Neuron (in vitro differentiated cells): Measurements from ENCODE around the gene PARD3B.
"Not testable (repeated sequence)": the region's sequence is repeated elsewhere in the genome, so short reads cannot be mapped to it uniquely, and the experiment has no call there.

ENCODE experiments used
- H2AFZ ChIP-seq: one replicate; pipeline ENCODE4 v1.6.1; 2013; ENCODE audit warnings: low read depth, mild to moderate bottlenecking, inconsistent platforms, low read length, moderate library complexity
- H3K27me3 ChIP-seq: one replicate; pipeline ENCODE4 v1.6.1; 2013; ENCODE audit warnings: low read length; ENCODE audit not compliant: insufficient read depth
- H3K36me3 ChIP-seq: one replicate; pipeline ENCODE4 v1.6.1; 2013; ENCODE audit warnings: low read length; ENCODE audit not compliant: insufficient read depth
- H3K4me1 ChIP-seq: one replicate; pipeline ENCODE4 v1.6.1; 2013; ENCODE audit warnings: low read length; ENCODE audit not compliant: insufficient read depth
- H3K4me3 ChIP-seq: 2 replicates; pipeline ENCODE4 v1.5.1; 2013; ENCODE audit warnings: mild to moderate bottlenecking, low read length, moderate library complexity
- H3K9me3 ChIP-seq: one replicate; pipeline ENCODE4 v1.6.1; 2013; ENCODE audit warnings: low read length

Gene PARD3B

GRCh38 chr2:204551512-204551863 is 6.2 kb downstream of the PARD3B start:
- H3K9me3 ChIP-seq = peaks cover 10% of the 10 kb centered on the region
- H3K36me3 ChIP-seq = no peaks in the 10 kb centered on the region
- H2AFZ ChIP-seq = no peak overlapping the region
- H3K4me1 ChIP-seq = peaks cover 55% of the 10 kb centered on the region
- H3K27me3 ChIP-seq = no peaks in the 10 kb centered on the region
- no peak overlapping the region for H3K4me3 ChIP-seq

- peaks cover 5% of the 10 kb centered on the region for H3K4me1 ChIP-seq
- no peaks in the 10 kb centered on the region for H3K27me3 ChIP-seq
- H3K9me3 ChIP-seq = peaks cover 16% of the 10 kb centered on the region
- no peak overlapping the region for H3K4me3 ChIP-seq
- no peak overlapping the region for H2AFZ ChIP-seq
- peaks cover 8% of the 10 kb centered on the region for H3K36me3 ChIP-seq
Observed at GRCh38 chr2:204557604-204558003, 12.3 kb downstream of the PARD3B start.

- not testable (repeated sequence) for H3K36me3 ChIP-seq, H2AFZ ChIP-seq, H3K4me1 ChIP-seq, H3K27me3 ChIP-seq, H3K4me3 ChIP-seq
- peaks cover 16% of the 10 kb centered on the region for H3K9me3 ChIP-seq
Observed at GRCh38 chr2:204559358-204559757, 14.1 kb downstream of the PARD3B start.

GRCh38 chr2:204560902-204561301 is 15.6 kb downstream of the PARD3B start:
- H3K4me3 ChIP-seq = no peak overlapping the region
- H2AFZ ChIP-seq = no peak overlapping the region
- peaks cover 8% of the 10 kb centered on the region for H3K9me3 ChIP-seq
- no peaks in the 10 kb centered on the region for H3K4me1 ChIP-seq
- no peaks in the 10 kb centered on the region for H3K27me3 ChIP-seq
- peaks cover 8% of the 10 kb centered on the region for H3K36me3 ChIP-seq

GRCh38 chr2:204561771-204562170 is 16.5 kb downstream of the PARD3B start:
- Histone ChIP-seq H3K27me3 (no peaks in the 10 kb centered on the region), H3K9me3 (peaks cover 6% of the 10 kb centered on the region), H3K4me3 (no peak overlapping the region), H2AFZ (no peak overlapping the region), H3K4me1 (no peaks in the 10 kb centered on the region), H3K36me3 (peaks cover 8% of the 10 kb centered on the region)

GRCh38 chr2:204566439-204566838 is 21.2 kb downstream of the PARD3B start:
- Histone ChIP-seq H3K4me3 (no peak overlapping the region), H3K36me3 (no peaks in the 10 kb centered on the region), H2AFZ (no peak overlapping the region), H3K9me3 (no peaks in the 10 kb centered on the region), H3K27me3 (no peaks in the 10 kb centered on the region), H3K4me1 (no peaks in the 10 kb centered on the region)

- no peak overlapping the region for H3K4me3 ChIP-seq
- no peaks in the 10 kb centered on the region for H3K36me3 ChIP-seq
- peaks cover 8% of the 10 kb centered on the region for H3K4me1 ChIP-seq
- H3K27me3 ChIP-seq = no peaks in the 10 kb centered on the region
- no peaks in the 10 kb centered on the region for H3K9me3 ChIP-seq
- H2AFZ ChIP-seq = no peak overlapping the region
Observed at GRCh38 chr2:204570421-204570820, 25.1 kb downstream of the PARD3B start.

GRCh38 chr2:204571041-204571440 is 25.8 kb downstream of the PARD3B start:
- H3K4me1 ChIP-seq = peaks cover 8% of the 10 kb centered on the region
- no peaks in the 10 kb centered on the region for H3K27me3 ChIP-seq
- H3K4me3 ChIP-seq = no peak overlapping the region
- H3K9me3 ChIP-seq = no peaks in the 10 kb centered on the region
- H2AFZ ChIP-seq = no peak overlapping the region
- no peaks in the 10 kb centered on the region for H3K36me3 ChIP-seq

- Histone ChIP-seq H3K27me3 (no peaks in the 10 kb centered on the region), H2AFZ (no peak overlapping the region), H3K36me3 (no peaks in the 10 kb centered on the region), H3K9me3 (no peaks in the 10 kb centered on the region), H3K4me1 (peaks cover 13% of the 10 kb centered on the region), H3K4me3 (no peak overlapping the region)
Observed at GRCh38 chr2:204571911-204572310, 26.6 kb downstream of the PARD3B start.

- H3K36me3 ChIP-seq = no peaks in the 10 kb centered on the region
- no peaks in the 10 kb centered on the region for H3K27me3 ChIP-seq
- H2AFZ ChIP-seq = no peak overlapping the region
- no peak overlapping the region for H3K4me3 ChIP-seq
- peaks cover 13% of the 10 kb centered on the region for H3K4me1 ChIP-seq
- no peaks in the 10 kb centered on the region for H3K9me3 ChIP-seq
Observed at GRCh38 chr2:204573221-204573620, 27.9 kb downstream of the PARD3B start.

- Histone ChIP-seq H3K36me3 (no peaks in the 10 kb centered on the region), H3K4me1 (peaks cover 18% of the 10 kb centered on the region), H2AFZ (no peak overlapping the region), H3K27me3 (no peaks in the 10 kb centered on the region), H3K4me3 (no peak overlapping the region), H3K9me3 (no peaks in the 10 kb centered on the region)
Observed at GRCh38 chr2:204574486-204574885, 29.2 kb downstream of the PARD3B start.

- no peaks in the 10 kb centered on the region for H3K36me3 ChIP-seq
Observed at GRCh38 chr2:204575463-204575862, 30.2 kb downstream of the PARD3B start.

GRCh38 chr2:204576362-204576979 is 31.2 kb downstream of the PARD3B start:
- H2AFZ ChIP-seq = no peak overlapping the region

More at GRCh38 chr2:204575463-204575862, 30.2 kb downstream of the PARD3B start:
- H2AFZ ChIP-seq = no peak overlapping the region
- H3K9me3 ChIP-seq = no peaks in the 10 kb centered on the region
- H3K27me3 ChIP-seq = no peaks in the 10 kb centered on the region
- no peak overlapping the region for H3K4me3 ChIP-seq
- peaks cover 20% of the 10 kb centered on the region for H3K4me1 ChIP-seq

GRCh38 chr2:204578928-204579598 is 33.8 kb downstream of the PARD3B start:
- Histone ChIP-seq H2AFZ (no peak overlapping the region), H3K36me3 (no peaks in the 10 kb centered on the region), H3K27me3 (no peaks in the 10 kb centered on the region), H3K4me1 (peaks cover 17% of the 10 kb centered on the region), H3K9me3 (no peaks in the 10 kb centered on the region), H3K4me3 (no peak overlapping the region)

More at GRCh38 chr2:204576362-204576979, 31.2 kb downstream of the PARD3B start:
- Histone ChIP-seq H3K4me1 (peaks cover 20% of the 10 kb centered on the region), H3K36me3 (no peaks in the 10 kb centered on the region), H3K9me3 (no peaks in the 10 kb centered on the region), H3K27me3 (no peaks in the 10 kb centered on the region), H3K4me3 (no peak overlapping the region)
